ENCODE measurements around the gene PGBD5. TPM values are rescaled to one million over a fixed set of nuclear protein-coding genes. Genes with fewer than 3 reads are reported as not detected.

PGBD5 gene
- total and polyA plus RNA-seq, 3 donors from 2014 or later, result 14.3 to 28.1 (median 16.0) TPM

DNA sequence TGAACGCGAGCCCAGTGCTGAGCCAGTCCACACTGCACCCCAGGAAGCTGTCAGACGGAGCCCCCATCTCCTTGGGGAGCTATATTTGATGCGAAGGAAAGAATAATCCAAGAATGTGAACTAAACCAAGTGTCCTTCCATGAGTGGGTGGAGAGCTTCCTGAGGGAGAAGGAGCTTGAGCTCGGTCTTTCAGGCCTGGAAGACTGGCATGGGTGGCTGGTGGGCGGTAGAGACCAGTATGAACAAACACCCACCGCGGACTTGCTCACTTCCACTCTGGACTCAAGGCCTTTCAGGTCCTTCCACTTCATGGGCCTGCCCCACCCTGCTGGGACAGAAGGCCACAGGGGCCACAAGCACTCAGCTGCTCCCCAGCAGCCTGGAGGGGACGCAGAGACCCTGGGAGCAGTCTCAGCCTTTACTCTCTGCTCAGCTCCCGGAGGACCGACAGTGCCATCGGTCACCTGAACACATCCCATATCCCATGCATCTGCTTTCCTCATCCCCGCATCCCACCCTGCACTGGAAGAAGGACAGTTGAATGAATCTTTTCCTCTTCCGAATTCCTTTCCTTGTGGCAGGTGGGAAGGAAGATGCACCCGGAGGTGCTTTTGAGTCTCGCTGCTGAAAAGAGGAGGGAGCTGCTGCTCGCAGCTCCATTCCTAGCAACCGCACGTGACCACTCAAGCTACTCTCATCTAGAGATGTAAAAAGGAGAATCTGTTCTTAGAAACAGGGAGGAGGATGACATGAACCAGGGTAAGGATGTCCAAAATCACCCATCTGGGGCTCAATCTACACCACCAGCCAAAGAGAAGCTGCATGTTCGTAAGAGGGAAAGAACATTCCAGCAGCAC lies 92.3 kb downstream of the PGBD5 start:
- H3K4me1 ChIP-seq, result no peaks in the 10 kb centered on the region
- H3K9me3 ChIP-seq, result no peaks in the 10 kb centered on the region
- no peak overlapping the region for H3K4me3 ChIP-seq
- no peak overlapping the region for H3K27ac ChIP-seq
- no peak for TF ChIP-seq POLR2A (IDR thresholded peaks at IDR 0.05)
- TF ChIP-seq, protein P1, sequence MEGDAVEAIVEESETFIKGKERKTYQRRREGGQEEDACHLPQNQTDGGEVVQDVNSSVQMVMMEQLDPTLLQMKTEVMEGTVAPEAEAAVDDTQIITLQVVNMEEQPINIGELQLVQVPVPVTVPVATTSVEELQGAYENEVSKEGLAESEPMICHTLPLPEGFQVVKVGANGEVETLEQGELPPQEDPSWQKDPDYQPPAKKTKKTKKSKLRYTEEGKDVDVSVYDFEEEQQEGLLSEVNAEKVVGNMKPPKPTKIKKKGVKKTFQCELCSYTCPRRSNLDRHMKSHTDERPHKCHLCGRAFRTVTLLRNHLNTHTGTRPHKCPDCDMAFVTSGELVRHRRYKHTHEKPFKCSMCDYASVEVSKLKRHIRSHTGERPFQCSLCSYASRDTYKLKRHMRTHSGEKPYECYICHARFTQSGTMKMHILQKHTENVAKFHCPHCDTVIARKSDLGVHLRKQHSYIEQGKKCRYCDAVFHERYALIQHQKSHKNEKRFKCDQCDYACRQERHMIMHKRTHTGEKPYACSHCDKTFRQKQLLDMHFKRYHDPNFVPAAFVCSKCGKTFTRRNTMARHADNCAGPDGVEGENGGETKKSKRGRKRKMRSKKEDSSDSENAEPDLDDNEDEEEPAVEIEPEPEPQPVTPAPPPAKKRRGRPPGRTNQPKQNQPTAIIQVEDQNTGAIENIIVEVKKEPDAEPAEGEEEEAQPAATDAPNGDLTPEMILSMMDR (IDR thresholded peaks at IDR 0.05), result no peak
- H3K27me3 ChIP-seq, result no peaks in the 10 kb centered on the region
- DNase-seq, result no peak
- H3K36me3 ChIP-seq (ENCODE audit: low read depth, missing control alignments), result no peaks in the 10 kb centered on the region
- 72 to 76% methylated on average over 16 to 20 of the region's 20 CpGs for WGBS, 2 donors
- intact Hi-C loops (cut with DNase I; ENCODE audit: low total_unique reads), result no loop called here

DNA sequence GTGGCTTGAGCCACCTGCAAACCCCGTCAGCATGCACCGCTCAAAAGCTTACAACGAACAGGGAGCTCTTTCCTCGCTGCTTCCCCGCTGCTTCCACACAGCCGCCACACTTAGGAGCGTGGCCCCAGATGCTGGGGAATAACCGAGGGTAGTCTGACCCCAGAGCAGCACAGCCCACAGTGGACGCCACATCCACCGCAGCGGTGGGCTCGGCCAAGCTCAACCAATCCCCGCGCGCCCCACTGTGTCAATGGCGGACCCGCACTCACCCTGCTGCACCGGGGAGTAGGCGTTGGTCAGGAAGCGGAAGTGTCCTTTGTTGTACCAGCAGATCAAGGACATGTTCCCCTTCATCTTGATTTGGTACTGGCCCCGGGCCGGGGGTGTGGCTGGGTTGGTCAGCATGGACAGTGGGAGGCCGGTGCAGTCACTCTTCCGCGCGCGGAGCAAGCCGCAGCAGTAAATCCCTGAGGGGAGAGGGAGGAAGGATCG lies 93.5 kb downstream of the PGBD5 start:
- no peaks in the 10 kb centered on the region for H3K36me3 ChIP-seq (ENCODE audit: low read depth, missing control alignments)
- H3K9me3 ChIP-seq, result no peaks in the 10 kb centered on the region
- intact Hi-C loops (cut with DNase I; ENCODE audit: low total_unique reads), result no loop called here
- DNase-seq, result no peak
- peak overlapping the region; percentile 29 to 32 for H3K4me3 ChIP-seq
- 73 to 87% methylated on average over 17 to 29 of the region's 29 CpGs for whole genome bisulfite sequencing, 2 donors
- H3K27me3 ChIP-seq, result no peaks in the 10 kb centered on the region
- H3K27ac ChIP-seq, result no peak overlapping the region
- H3K4me1 ChIP-seq, result no peaks in the 10 kb centered on the region
- no peak for TF ChIP-seq POLR2A (IDR thresholded peaks at IDR 0.05)
- TF ChIP-seq, protein P1 (IDR thresholded peaks at IDR 0.05), result no peak

DNA sequence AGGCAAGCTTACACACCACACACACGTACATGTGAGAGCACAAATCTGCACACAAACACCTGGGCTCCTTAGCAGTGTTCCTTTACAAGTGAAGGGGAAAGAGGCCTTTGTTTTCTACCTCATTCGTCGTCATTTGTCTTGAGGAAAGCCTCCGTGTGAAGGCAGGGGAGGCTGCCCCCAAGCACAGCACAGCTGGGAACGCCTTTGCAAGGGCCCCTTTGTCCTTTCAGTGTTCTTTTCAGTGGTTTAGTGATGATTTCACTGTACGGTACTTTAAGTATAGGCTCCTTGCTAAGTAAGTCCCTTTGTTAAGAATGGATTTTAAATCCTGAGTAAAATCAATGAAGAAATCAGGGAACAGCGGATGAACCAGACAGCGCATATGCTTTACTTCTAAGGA lies 94.1 kb downstream of the PGBD5 start:
- Histone ChIP-seq H3K36me3 (ENCODE audit: low read depth, missing control alignments) (no peaks in the 10 kb centered on the region), H3K9me3 (no peaks in the 10 kb centered on the region), H3K27ac (no peak overlapping the region), H3K4me1 (no peaks in the 10 kb centered on the region), H3K4me3 (peak overlapping the region in 1 of 2 donors; percentile 32), H3K27me3 (no peaks in the 10 kb centered on the region)
- DNase-seq, result no peak
- intact Hi-C loops (cut with DNase I; ENCODE audit: low total_unique reads), result no loop called here
- 58 to 78% methylated on average over 8 of the region's 8 CpGs for WGBS, 2 donors
- TF ChIP-seq, protein P1 (IDR thresholded peaks at IDR 0.05), result no peak
- TF ChIP-seq POLR2A (IDR thresholded peaks at IDR 0.05), result no peak

DNA sequence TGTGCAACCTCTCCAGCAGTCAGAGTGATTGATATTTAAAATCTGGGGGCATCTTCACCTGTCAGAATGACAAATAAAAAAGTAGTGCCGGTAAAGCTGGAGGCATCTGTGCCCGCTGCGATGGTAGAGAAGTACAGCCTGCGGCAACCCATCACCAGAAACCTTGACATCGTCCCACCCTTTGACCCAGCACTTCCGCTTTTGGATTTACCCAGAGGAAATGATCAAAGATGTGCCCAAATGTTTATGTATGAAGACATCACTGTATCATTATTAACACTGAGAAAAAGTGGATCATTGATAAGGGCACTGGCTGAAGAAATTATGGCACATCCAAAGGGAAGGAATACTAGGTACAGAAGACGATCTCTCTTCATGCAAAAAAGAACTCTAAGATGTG lies 96.0 kb downstream of the PGBD5 start:
- WGBS, 2 donors, result 94 to 97% methylated on average over 7 of the region's 7 CpGs
- no peaks in the 10 kb centered on the region for H3K27me3 ChIP-seq
- DNase-seq, result no peak
- H3K9me3 ChIP-seq, result no peaks in the 10 kb centered on the region
- H3K36me3 ChIP-seq (ENCODE audit: low read depth, missing control alignments), result no peaks in the 10 kb centered on the region
- no peak overlapping the region for H3K4me3 ChIP-seq
- no peak for TF ChIP-seq POLR2A (IDR thresholded peaks at IDR 0.05)
- TF ChIP-seq, protein P1 (IDR thresholded peaks at IDR 0.05), result no peak
- no peak overlapping the region for H3K27ac ChIP-seq
- H3K4me1 ChIP-seq, result no peaks in the 10 kb centered on the region
- intact Hi-C loops (cut with DNase I; ENCODE audit: low total_unique reads), result no loop called here
